Spinal cord (tissue), 10 donors: ENCODE data around the gene NFYB. TPM values are rescaled to one million over a fixed set of nuclear protein-coding genes. Genes with fewer than 3 reads are reported as not detected.
A peak's percentile ranks its signal among the peaks of the same experiment; 100 is the strongest.
"Not testable (repeated sequence)": the region's sequence is repeated elsewhere in the genome, so short reads cannot be mapped to it uniquely, and the experiment has no call there.

ENCODE experiments used
- DNase-seq, 6 donors: peaks; one replicate each; pipeline versions ENCODE4 v3.0.0 to v3.0.0-alpha.2; 2013 to 2015; ENCODE audit warnings: low spot score in 6 of 6, low read depth in 4 of 6
- H3K27ac ChIP-seq: one replicate; pipeline ENCODE4 v1.5.1; 2013; ENCODE audit warnings: low read depth, low read length, control low read depth
- H3K27me3 ChIP-seq: one replicate; pipeline ENCODE4 v1.6.1; 2013; ENCODE audit warnings: low read length; ENCODE audit not compliant: control insufficient read depth, insufficient read depth
- H3K36me3 ChIP-seq: one replicate; pipeline ENCODE4 v1.6.1; 2013; ENCODE audit warnings: low read length; ENCODE audit not compliant: control insufficient read depth, insufficient read depth
- H3K4me1 ChIP-seq: one replicate; pipeline ENCODE4 v1.6.1; 2013; ENCODE audit warnings: low read length; ENCODE audit not compliant: control insufficient read depth, insufficient read depth
- H3K4me3 ChIP-seq: one replicate; pipeline ENCODE4 v1.5.1; 2013; ENCODE audit warnings: low read depth, low read length, control low read depth
- H3K9me3 ChIP-seq: one replicate; pipeline ENCODE4 v1.6.1; 2013; ENCODE audit warnings: low read length; ENCODE audit not compliant: control insufficient read depth, insufficient read depth
- WGBS: methylation state at CpG from one replicate; pipeline ENCODE4 v1.1.5; 2013; ENCODE audit warnings: missing lambda C conversion rate; ENCODE audit not compliant: insufficient coverage; 5-methylcytosine and 5-hydroxymethylcytosine counted together
- polyA plus RNA-seq, 2 donors: library from polyadenylated mRNA; unstranded; fragments of 120-200 nt; gene quantifications; one replicate each; pipeline ENCODE4 v1.2.1, GENCODE V29; 2013; ENCODE audit not compliant: insufficient read length in 2 of 2
- total RNA-seq, 2 donors: library from RNA; depleted of rRNA in 1 of 2; stranded (reverse); fragments of 120-200 nt in 1 of 2; fragments of >200 nt in 1 of 2; gene quantifications; one replicate each; pipeline versions ENCODE4 v1.2.3 to v1.2.4, GENCODE V29; 2013 to 2014
- donor health status: healthy.

The NFYB gene
- total and polyA plus RNA-seq, 4 donors, result 28.2 to 74.7 (median 51.8) TPM

GRCh38 chr12:104164634-104165033, 26.6 kb upstream of the NFYB start:
- H3K4me1 ChIP-seq, result no peaks in the 10 kb centered on the region
- no peaks in the 10 kb centered on the region for H3K27me3 ChIP-seq
- no peaks in the 10 kb centered on the region for H3K36me3 ChIP-seq
- H3K9me3 ChIP-seq, result no peaks in the 10 kb centered on the region
- DNase-seq, result peak in 2 of 6 donors; percentile 16 to 32
- H3K27ac ChIP-seq, result no peak overlapping the region
- no CpG with 5 or more reads among the region's 1 CpG for whole genome bisulfite sequencing
- no peak overlapping the region for H3K4me3 ChIP-seq

DNA sequence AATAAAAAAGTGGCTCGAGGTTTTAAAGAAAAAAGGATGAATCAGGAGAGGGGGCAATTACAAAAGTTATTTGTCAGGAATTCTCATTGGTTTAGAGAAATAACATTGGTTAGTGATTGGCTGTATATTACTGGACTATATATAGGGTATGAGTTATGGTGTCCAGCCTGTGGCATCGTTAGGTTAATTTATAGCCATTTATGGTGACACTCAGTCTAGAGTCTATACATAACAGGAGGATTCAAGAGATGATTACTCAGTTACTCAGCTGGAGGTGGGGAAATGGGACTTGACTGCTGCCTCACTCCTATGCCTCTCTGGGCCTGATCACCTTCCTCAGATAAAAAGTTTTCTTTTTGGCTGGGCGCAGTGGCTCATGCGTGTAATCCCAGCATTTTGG, 25.6 kb upstream of the NFYB start:
- H3K27ac ChIP-seq, result no peak overlapping the region
- 89% methylated on average over 3 of the region's 4 CpGs for WGBS
- no peaks in the 10 kb centered on the region for H3K36me3 ChIP-seq
- no peaks in the 10 kb centered on the region for H3K4me1 ChIP-seq
- no peak overlapping the region for H3K4me3 ChIP-seq
- DNase-seq, result no peak
- H3K27me3 ChIP-seq, result no peaks in the 10 kb centered on the region
- H3K9me3 ChIP-seq, result no peaks in the 10 kb centered on the region

GRCh38 chr12:104163028-104163427, 25.0 kb upstream of the NFYB start:
- not testable (repeated sequence) for H3K4me1 ChIP-seq, H3K27ac ChIP-seq, H3K27me3 ChIP-seq, H3K36me3 ChIP-seq, H3K9me3 ChIP-seq, H3K4me3 ChIP-seq, DNase-seq
- WGBS, result no CpG with 5 or more reads among the region's 3 CpGs

DNA sequence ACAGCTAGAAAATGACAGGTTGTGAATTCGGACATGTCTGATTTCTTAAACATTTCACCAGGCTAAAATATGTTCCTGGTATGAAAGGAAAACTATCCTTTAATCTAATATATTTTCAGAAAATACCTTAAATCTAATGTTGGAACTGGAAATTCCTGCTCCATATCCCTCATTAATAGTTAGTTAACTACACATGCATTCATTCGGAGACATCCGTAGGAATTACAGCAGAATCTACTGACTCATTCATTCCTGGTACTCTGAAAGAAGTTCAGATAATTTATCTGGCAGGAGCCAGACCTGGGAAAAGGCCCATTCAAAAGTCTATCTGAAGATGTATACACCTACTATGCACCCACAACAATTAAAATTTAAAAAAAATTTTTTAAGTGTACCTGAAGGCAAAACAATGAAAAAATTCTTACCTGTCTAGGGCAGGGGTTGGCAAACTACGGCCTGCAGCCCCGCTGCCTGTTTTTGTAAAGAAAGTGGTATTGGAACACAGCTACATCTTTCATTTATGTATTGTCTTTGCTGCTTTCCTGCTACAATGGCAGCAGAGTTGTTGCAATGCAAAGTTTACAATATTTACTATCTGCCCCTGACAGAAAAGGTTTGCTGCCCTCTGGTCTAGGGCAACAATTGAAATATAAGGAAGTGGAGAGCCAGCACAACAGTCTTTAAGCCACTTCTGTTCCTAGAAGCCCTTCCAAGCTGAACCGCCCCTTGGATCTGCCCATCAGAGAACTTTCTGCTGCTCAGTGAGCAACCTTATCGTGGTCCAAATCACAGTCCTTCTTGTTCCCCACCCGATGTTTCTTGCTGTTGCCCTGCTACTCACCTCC, 17.9 kb upstream of the NFYB start:
- no peak for DNase-seq
- Histone ChIP-seq H3K4me3 (no peak overlapping the region), H3K36me3 (no peaks in the 10 kb centered on the region), H3K9me3 (no peaks in the 10 kb centered on the region), H3K27ac (no peak overlapping the region), H3K27me3 (no peaks in the 10 kb centered on the region), H3K4me1 (no peaks in the 10 kb centered on the region)
- WGBS, result 89% methylated on average over 5 of the region's 8 CpGs

- no peaks in the 10 kb centered on the region for H3K9me3 ChIP-seq
- no peak for DNase-seq
- no peaks in the 10 kb centered on the region for H3K36me3 ChIP-seq
- H3K4me1 ChIP-seq, result no peaks in the 10 kb centered on the region
- H3K27ac ChIP-seq, result no peak overlapping the region
- 27% methylated on average over 2 of the region's 2 CpGs for WGBS
- no peak overlapping the region for H3K4me3 ChIP-seq
- no peaks in the 10 kb centered on the region for H3K27me3 ChIP-seq
These were observed 16.8 kb upstream of the NFYB start for GRCh38 chr12:104154806-104155205.

DNA sequence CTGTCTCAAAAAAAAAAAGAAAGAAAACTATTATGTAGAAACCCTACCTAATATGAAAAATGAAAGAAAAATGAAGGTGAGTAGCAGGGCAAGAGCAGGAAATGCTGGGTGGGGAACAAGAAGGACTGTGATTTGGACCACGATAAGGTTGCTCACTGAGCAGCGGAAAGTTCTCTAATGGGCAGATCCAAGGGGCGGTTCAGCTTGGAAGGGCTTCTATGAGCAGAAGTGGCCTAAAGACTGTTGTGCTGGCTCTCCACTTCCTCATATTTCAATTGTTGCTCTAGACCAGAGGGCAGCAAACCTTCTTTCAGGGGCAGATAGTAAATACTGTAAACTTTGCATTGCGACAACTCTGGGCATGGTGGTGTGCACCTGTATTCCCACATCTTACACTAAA, 16.3 kb upstream of the NFYB start:
- Histone ChIP-seq H3K9me3 (no peaks in the 10 kb centered on the region), H3K4me1 (no peaks in the 10 kb centered on the region), H3K36me3 (no peaks in the 10 kb centered on the region), H3K27ac (no peak overlapping the region), H3K4me3 (no peak overlapping the region), H3K27me3 (no peaks in the 10 kb centered on the region)
- no peak for DNase-seq
- WGBS, result 81% methylated on average over 3 of the region's 4 CpGs

DNA sequence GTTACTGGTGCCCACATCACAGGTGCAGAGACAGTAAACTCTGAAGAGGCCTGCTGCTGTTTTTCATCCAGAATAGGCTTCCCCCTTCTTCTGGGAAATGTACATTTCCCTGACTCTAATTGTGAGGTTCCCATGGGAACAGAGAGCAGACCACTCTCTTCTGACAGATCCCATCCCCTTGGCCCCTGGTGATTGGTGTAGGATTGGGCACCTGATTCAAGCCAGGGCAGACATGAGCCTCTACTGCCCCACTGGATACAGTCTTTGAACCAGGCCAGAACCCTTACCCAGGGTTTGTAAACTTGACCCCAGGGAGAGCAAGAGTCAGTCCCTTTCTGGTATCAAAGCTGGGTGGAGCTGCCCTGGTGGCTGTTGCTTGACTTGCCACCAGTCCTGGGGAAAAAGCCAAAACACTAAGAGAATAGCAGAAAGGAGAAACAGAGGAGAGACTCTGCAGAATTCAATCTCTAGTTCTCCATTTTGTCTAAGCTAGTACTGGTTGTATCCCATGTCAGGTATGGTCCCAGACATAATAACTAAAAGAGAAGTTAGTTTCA, 14.8 kb upstream of the NFYB start:
- DNase-seq, result no peak
- Histone ChIP-seq H3K4me3 (no peak overlapping the region), H3K36me3 (no peaks in the 10 kb centered on the region), H3K4me1 (no peaks in the 10 kb centered on the region), H3K27me3 (no peaks in the 10 kb centered on the region), H3K9me3 (no peaks in the 10 kb centered on the region), H3K27ac (no peak overlapping the region)

GRCh38 chr12:104150416-104150815, 12.4 kb upstream of the NFYB start:
- Histone ChIP-seq H3K4me1 (no peaks in the 10 kb centered on the region), H3K27ac (no peak overlapping the region), H3K9me3 (no peaks in the 10 kb centered on the region), H3K4me3 (no peak overlapping the region), H3K27me3 (no peaks in the 10 kb centered on the region), H3K36me3 (no peaks in the 10 kb centered on the region)
- 61% methylated on average over 8 of the region's 8 CpGs for WGBS
- peak in 1 of 6 donors; percentile 67 for DNase-seq

DNA sequence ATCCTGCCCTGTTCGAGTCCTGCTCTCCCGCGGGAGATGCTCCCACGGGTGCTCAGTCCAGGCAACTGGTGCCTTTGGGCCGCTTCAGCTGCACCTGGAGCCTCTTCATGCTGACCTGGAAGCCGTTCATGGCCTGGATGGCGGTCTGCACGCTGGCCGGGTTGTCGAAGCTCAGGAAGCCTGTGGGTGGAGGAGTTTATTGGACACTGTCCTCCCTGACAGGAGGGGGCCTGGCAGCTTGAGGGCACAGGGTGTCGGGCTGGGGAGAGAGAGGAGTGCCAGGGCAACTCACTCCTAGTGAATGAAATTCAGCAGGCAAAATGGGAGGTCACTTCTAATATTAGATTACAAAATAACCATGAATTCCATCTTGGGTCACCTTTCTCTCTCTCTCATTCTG, 9.3 kb upstream of the NFYB start:
- H3K4me1 ChIP-seq, result no peaks in the 10 kb centered on the region
- H3K9me3 ChIP-seq, result no peaks in the 10 kb centered on the region
- H3K27ac ChIP-seq, result no peak overlapping the region
- DNase-seq, result no peak
- H3K4me3 ChIP-seq, result no peak overlapping the region
- H3K36me3 ChIP-seq, result no peaks in the 10 kb centered on the region
- no peaks in the 10 kb centered on the region for H3K27me3 ChIP-seq
- 82% methylated on average over 10 of the region's 11 CpGs for WGBS

DNA sequence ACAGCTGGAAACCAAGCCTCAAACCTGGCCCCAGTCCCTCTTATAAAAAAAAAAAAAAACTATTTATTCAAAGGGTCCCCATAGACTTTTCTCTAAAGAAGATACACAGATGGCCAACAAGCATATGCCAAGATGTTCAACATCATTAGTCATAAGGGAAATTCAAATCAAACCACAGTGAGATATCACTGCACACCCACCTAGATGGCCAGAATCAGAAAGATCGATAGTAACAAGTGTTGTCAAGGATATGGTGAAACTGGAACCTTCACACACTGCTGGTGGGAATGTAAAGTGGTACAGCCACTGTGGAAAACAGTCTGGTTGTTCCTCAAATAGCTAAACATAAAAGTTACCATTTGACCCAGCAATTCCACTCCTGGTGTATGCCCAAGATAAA, 5.9 kb upstream of the NFYB start:
- Histone ChIP-seq H3K27me3 (no peaks in the 10 kb centered on the region), H3K9me3 (no peaks in the 10 kb centered on the region), H3K4me1 (peaks cover 1% of the 10 kb centered on the region), H3K36me3 (no peaks in the 10 kb centered on the region), H3K27ac (no peak overlapping the region), H3K4me3 (no peak overlapping the region)
- WGBS, result no CpG with 5 or more reads among the region's 1 CpG
- no peak for DNase-seq
